ENCODE data around the gene GFAP.
A peak's percentile ranks its signal among the peaks of the same experiment; 100 is the strongest.

GFAP gene

DNA sequence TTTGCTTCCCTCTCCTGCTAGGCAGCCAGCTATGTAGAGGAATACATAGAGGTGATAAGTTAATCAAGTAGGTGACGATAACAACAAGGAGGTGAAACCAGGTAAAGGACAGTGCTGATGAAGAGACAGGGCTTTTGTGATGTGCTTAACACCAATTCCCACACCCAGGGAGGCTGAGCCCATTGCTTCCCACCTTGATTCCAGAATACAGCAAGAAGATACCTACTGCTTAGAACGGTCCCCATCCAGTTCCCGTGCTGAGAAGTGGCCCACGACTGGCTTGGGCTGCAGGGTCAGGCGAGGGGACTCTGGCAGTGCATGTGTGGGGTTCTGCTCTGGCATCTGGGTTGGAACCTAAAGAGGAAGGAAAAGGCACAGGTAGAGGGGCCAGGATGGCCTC is 16.1 kb upstream of the GFAP start:
- no peak for DNase-seq

DNA sequence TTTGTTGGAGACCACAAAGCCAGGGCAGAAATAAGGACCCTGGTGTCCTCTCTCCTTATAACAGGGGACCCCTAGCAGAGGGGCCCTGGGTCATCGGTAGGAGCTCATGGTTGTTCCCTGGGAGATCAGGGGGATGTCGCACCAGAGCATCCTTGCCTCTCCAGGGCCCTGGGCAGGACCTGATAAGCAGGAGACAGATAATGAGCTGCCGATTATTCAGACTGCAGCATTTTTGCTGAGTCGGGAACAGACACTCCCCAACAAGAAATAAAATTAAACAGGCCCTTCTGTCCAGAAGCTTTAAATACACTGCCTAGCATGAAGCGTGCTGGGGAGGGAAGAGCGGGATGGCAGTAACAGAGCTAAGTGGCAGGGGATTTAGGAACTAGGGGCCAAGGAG is 15.4 kb upstream of the GFAP start:
- DNase-seq: no peak

DNA sequence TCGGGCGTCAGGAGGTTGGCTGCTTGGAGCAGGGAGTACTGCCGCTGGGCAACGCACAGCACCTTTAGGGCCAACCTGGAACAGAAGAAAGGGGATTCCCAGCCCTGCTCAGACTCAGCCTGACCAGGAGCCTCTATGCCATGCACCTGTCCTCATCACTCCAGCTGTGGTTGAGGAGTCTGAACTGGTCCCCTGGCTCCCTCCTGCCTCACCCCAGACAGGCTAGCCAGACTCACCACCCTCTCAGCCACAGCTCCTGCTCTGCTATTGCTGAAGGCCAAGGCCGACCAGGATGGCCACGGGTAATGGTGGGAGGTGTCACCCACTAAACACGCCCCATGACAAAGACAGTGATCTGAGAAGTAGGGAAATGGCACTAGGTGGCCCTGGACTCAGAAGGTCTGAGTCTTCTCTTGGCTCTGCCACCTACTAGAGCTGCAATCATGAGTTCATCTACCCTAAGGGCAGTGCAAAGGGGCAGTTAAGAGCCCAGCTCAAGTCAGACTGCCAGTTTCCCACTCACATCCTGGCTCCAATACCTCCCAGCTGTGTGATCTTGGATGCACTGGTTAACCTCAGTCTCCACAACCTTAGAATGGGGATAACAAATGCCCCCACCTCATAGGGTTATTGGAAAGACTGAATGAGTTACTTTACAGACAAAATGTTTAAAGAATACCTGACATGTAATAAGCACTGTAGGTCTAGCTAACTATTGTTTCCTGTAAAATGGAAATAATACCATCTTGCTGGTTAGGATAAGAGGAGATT is 13.8 kb upstream of the GFAP start:
- DNase-seq: no peak

DNA sequence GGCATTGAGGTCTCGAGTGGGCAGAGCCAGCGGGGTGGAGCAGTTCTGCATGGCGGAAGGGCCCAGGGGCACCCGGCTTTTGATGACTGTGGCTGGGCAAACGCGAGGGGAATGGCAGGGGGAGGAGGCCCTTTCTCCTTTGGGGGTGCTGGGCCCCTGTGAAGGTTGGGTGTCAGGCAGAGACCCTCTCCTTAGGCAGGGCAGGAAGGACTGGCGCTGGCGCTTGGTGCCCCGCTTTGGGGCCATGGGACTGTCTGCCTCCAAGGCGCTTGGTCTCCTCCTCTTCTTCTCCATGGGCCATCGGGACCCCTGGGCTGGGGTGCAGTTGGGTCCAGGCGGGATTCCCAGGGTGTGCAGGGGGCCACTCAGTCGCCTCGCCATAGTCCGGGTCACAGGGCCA is 12.8 kb upstream of the GFAP start:
- no peak for DNase-seq

DNA sequence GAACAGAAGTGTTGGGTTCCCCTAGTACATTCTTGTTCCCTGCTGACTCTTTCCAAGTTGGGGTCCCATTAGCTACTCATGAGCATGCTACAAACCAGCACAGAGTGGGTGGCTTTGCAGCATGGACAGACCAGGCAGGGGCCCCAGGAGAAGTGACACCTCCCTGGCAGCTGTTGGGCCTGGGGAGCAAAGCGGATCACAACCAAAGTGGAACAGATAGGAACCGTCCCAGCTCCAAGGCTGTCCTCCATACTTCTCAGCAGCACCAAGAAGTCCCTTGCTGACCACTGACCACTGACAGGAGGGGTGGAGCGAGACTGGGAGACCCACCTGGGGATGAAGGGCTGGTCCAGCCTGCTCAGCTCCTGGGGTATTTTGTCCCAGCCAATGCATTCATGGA is 12.4 kb upstream of the GFAP start:
- DNase-seq: no peak

DNA sequence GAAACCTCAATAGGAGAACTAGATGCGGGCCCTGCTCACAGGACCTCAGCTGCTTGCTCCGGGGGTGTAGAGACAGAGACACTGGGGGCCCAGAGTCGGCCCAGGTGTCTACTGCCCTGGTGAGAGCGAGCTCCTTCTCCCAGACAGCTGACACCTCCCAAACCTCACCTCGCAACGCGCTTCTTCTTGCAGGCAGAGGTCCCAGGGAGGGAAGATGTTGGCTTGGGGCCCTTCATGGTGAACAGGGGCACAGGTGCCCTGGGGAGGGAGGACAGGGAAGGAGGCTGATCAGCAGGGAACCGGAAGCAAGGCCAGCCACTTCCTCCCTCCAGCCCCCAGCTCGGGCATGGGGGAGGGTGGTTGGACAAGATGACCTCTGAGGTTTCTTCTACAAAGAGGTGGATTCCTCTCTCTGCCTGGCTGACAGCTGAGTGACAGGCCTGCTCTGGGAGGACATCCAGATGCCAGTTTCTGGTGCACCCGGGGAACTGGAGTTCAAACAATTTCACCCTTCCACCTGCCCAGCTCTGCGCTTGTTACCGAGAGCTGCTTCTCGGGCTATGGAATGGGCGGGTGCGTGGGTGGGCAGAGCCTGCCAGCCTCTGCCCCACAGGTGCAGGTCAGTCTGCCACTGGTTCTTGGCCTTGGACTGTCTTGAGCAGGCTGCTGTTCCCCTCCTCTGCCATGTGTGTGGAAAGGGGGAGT is 11.7 kb upstream of the GFAP start:
- no peak for DNase-seq

DNA sequence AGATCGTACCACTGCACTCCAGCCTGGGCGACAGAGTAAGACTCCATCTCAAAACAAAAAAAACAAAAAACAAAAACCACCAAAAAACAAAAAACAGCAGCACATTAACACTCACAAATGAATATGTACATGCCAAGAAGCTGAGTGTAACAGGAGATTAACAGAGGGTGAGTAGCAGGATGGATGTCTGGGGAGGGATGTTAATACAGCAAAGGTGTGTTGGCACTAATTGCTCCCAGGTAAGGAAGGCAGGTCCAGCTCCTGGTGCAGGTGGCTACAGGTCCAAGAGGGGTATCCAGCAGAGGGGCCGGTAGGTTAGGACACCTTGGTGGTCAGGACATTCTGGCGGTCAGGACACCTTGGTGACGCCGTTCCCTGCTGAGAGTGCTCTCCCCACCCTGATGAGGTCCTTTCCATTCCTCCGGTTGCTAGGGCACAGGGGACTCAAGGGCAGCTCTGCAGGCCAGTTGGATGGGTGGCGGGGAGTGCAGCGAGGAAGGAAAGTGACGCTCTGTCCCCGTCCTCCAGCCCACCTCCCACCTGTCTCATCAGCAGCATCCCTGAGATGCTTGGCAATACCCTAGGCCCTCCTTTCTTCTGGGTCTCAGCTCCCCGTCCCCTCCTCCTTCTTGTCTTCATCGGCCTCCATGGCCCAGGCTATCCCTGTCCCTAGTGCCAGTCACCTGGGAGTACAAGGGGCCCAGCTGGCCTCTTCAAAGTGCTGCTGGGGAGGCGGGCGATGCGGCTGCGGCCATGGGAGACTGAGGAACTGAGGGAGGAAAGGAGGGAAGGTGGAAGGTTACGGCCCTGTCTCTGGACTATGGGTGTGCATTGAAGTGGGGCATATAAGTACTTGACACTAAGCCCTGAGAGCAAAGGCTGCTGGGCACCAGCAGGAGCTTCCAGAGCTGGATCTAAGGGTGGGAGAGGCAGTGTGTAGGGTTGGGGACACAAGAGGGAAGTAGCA is 10.7 kb upstream of the GFAP start:
- no peak for DNase-seq

DNA sequence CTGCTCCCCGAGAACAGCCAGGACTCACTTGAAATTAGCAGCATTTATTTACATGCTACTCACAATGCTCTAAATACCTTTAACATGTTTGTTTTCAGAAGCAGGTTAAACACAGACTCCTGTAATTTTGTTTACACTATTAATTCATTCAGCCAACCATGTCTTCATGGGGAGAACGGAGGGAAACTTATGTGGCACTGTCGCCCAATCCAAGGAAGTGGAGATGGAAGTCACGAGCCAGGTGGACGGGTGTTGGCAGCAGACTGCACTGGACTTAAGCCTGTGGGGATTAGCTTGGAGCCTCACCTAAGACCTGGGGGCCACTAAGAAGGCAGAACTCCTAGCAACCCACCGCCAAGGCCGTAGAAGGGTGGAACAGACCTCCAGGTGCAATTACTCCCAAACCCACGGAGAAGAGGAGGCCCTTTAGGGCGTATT is 8.8 kb upstream of the GFAP start:
- no peak for DNase-seq

DNA sequence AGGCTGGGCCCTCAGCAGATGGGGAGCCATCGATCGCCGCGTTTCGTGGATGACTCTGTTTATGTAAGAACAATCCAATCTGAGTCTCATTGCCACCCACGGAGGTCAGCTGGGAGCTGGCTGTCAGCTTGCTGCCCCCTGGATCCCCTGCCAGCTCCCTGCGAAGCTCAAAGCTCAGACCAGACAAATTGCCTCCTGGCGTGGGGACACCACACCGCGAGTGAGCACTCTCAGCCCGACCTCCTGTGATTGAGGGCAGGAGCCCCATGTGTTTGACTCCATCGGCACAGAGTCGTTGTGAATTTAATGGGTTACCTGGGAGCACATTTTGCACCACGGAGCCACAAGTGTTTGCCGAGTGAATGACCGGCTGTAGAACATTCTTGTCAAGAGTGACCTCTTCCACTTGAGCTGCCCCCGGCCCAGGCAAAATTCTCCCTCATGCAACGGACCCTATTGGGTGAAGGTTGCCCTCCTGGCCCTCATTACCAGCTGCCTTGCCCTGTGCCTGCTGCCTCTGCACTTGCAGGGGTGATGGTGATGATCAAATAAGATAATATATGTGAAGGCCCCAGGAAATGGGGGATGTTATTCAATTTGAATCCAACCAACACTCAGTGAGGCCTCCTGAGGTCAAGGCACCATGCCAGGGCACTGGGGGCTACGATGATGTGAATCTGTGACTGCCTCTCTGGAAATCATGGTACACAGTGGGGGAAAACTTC is 7.6 kb upstream of the GFAP start:
- DNase-seq: no peak

DNA sequence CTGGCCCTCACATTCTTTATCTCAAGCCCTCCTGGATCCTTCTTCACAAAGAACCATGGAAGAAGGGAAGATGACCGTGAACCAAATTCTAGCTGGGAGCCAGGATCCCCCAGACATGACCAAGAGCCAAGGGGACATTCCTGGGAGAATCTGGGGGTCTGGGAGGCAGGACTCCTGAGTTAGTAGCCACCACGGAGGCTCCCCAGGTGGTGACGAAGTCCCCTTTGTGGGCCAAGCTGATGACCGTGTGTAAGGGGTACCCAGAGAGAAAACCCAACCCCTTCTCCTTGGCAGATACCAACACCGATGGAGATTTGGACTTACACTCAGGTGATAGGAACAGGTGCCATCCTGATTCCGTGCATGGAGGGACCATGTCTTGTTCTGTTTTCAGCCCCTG is 6.8 kb upstream of the GFAP start:
- no peak for DNase-seq

DNA sequence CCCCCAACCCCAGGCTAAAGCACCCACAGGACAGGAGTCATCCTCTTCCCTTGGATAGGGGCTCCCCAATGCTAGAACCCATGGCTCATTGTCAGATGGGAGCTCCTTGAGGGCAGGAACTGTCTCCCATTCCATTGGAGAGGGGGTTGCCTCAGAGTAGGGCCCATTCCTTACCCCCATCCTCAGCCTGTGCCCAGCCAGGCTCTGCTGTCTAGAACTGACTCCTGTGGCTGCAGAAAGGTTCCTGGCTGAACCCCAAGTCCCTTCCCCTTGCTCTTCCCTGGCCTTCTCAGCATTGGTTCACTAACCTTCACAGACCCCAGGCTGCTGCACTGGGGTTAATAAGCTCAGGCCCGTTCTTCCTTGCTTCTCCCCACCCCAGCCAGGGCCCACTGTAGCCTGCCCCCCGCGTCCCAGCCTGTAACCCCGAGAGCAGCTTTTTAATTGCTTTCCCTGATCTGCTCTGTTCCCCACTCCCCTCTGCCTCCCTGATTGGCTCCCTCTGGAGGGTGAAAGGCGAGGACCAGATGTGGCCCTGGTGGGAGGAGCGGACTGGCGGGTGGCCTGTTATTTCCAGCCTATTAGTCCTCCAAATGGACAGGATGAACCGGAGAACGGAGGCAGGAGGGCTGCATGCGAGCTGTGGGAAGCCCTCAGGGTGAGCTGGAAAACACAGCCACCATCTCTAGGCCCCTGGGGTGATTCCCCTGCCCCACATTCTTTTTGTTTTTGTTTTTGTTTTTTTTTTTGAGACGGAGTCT is 6.0 kb upstream of the GFAP start:
- no peak for DNase-seq

DNA sequence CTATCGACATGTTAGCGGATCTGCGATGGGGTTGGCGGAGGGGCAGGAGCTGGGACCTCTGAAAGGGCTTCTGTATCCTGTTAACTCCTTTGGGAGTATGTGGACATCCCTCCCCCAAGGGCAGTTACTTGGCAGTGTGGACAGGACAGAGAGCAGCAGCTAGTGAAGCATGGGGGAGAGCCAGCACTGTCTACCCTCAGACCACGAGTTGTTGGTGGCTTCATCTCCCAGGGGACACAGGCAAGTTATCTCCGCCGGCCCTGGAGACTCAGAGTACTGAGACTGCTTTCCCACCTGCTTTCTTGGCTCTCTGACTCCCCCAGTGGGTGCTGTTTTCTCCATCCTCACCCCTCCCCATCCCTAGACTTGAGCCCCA is 5.3 kb upstream of the GFAP start:
- DNase-seq: no peak

DNA sequence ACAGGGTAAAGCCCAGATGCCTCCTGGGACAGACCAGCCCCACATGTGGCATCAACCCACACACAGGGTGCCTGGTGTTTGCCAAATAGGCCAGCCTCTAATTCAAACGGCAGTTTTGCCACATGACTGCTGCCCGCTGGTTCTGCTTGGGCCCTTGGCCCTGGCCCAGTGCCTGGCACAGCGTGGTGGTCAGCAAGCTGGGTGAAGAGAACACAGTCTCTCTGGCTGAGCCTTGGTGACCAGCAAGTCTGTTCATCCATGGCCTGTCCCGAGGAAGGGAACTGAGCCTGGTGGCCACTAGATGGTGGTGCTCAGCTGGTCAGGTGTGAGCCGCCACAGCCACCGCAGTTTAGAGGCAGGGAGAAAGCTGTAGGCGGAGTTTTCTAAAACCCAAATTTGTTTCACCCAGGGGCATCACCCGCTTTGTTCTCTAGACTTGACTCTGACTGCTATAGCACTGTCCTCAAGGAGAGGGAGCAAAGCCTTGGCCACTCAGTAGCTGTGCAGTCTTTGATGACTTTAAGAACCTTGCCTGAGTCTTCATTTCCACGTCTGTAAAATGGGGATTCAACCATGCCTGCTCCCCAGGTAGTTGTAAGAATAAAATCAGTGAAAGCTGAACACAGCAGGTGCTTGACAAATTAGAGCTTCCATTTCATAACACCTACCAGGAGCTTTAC is 4.7 kb upstream of the GFAP start:
- peak; percentile 25 for DNase-seq

DNA sequence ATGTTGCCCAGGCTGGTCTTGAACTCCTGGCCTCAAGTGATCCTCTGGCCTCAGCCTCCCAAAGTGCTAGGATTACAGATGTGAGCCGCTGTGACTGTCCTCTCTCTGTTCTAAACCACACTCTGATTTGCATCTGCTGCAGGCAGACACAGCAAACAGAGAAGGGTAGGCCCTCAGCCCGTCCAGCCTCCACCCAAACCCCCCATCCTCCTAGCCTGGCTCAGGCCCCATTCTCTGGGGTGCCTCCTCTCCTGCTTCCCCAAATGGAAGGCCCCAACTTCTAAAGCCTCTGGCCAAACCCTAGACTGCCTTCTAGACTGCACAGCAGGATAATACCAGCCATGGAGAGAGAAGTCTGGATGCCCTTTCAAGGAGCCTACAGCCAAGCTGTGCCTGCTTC is 4.1 kb upstream of the GFAP start:
- DNase-seq: no peak

DNA sequence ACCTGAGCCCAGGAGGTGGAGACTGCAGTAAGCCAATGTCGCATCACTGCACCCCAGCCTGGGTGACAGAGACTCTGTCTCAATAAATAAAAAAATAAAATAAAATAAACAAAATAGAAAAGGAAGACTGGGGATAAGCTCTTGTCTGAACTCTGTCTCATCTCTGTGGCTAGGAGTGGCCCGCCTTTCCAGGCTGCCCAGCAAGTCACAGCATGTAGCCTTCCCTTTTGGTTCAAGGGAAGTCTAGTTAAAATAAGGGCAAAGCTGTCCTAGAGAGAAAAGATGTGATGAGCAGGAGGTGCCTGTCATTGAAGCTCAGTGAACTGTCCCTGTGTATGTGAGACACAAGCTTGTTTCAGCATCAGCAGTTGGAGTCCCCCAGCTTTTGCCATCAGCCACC is 2.7 kb upstream of the GFAP start:
- no peak for DNase-seq

DNA sequence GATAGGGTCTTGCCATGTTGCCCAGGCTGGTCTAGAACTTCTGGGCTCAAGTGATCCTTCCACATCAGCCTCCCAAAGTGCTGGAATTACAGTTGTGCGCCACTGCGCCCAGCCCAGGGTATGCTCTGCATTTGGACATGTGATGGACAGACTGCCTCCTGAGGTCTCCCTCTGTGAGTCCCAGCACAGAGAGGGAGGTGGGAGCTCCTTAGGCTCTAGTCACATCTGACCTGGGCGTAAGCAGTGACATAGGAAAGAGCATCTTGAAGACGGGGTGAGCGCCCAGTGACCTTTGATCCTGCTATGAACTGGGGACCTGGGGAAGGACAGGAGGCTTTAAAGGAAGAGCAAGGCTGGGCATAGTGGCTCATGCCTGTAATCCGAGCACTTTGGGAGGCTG is 2.2 kb upstream of the GFAP start:
- no peak for DNase-seq

DNA sequence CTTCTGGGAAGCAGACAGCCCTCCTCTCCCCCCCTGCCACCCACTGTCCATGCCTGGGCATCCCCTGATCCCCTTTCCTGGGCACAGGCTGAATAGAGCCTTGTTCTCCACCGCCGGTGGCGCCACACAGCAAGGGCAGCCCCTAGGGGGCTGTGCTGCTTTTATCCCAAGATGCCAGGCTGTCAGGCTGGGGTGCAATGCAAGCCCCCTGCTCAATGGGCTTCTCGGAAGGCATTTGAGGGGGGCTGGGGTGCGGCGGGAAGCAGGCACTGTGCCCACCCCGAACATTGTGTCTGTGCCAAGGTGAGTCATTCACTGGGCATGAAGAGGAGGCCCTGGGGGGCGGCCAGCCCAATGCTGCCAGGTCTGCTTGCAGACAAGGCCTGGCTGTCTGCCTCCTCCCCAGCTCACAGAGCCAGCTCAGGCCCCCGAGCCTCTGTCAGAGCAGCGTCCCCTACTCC is 1.5 kb upstream of the GFAP start:
- DNase-seq: no peak

DNA sequence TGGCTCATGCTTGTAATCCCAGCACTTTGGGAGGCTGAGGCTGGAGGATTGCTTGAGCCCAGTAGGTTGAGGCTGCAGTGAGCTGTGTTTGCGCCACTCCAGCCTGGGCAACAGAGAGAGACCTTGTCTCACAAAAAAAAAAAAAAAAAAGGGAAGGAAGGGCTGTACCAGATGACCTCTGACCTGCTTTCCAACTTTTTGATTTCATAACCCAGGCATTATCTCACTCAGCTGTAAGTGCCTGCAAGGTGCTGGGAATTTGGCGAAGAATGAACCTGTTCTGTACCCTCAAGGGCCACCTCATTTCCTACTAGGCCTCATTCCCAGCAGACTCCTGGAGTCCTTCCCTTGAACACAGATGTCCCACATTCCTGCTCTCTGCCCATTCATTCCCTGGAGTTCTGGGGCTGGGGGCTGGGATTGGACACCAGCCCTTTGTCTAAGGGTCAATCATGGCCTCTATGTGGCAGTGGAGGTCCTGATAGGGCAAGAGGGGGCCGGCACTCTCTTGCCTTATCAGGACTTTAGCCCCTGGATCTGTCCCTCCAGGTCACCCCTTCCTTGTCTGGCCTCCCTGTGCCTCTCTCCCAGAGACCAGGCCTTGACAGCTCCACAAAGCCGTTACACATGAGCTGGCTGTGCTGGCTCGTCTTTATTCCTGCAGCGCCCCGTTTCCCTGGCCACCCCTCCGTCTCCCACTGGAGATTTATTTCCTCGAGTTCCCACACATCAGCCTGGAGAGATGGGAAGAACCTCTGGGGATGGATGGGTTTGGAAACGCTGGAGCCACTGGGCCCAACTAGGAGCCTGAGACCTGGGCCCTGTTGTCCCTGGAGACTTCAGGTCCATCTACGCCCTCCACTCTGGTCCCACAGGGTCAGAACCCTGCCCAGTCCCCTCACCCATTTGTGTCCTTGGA is 821 bp upstream of the GFAP start:
- DNase-seq: no peak

DNA sequence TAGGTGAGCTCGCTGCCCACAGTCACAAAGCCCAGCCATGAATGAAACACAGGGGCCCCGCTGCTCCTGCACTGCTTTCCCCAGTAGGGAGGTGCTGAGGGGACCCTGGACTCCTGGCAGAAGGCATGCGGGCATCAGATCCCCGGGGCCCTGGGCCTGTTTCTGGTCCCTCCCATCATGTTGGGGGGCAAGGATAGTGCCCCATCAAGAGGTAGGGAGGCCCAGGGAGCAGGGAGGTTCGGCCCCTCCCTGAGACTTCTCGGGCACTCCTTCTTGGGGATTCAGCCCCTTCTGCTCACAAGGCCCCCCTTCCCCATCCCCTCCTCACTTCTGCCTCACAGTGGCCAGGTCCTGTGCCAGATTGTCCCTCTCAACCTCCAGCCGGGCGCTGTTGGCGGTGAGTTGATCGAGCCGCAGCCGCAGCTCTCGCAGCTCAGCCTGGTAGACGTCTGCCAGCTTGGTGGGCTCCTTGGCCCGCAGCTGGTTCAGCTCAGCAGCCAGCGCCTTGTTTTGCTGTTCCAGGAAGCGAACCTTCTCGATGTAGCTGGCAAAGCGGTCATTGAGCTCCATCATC is 515 bp downstream of the GFAP start:
- DNase-seq: no peak

DNA sequence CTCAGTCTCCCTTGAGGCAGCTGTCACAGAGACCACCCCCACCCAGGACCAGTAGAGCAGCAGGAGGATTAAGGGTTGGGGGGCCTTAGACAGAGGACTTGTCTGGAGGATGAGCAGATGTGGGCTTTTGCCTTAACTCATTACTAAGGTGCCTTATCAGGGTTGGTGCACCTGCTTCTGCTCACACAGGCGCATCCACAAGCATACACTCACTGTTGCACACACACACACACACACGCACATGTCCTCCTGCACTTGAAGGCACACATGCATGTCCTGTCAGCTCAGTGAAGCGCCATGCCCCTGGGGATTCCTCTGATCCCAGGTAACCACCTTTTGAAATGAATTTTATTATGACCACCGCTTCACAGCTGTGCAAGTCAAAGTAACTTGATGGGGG is 1.2 kb downstream of the GFAP start:
- DNase-seq: no peak

Data from T-helper 9 cell (primary cell).